ENCODE measurements around the gene PAX5.

The PAX5 gene

DNA sequence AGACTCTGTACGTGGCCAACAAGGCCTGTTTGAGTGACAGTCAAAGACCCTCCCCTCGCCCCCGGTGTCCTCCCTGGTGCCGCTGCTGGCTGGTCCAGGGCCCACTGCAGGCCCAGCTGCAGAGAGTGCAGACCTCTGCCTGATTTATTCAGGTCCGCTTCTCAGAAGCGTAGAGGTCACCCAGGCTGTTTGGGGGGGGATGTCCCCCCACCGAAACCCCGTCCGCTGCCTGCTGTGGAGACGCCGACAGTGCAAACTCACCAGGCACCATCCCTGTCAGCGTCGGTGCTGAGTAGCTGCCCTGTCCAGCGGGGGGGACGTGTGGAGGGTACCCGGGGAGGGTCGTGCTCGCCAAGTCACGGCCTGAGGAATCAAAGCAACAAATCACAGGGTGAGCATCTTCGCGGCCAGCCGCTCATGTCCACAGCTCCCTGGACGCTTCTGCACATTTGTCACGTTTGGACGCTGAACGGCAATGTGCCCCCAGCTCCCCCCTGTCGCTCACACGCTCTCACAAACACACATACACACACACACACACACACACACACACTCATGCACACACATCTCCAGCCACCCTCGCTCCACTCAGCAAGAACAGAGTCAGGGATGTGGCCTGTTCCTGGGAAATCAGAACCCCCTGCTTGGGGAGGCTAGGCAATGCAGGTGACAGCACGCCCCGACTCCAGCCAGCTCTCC lies 152.2 kb downstream of the PAX5 start:
- no peak for TF ChIP-seq CTCF (IDR thresholded peaks at IDR 0.05; ENCODE audit: low read depth, low read length)
- no peaks in the 10 kb centered on the region for H3K9me3 ChIP-seq (ENCODE audit: severe bottlenecking)
- no peak overlapping the region for H3K4me3 ChIP-seq (ENCODE audit: low read depth, low read length)
- H3K27me3 ChIP-seq (ENCODE audit: insufficient read depth, low read depth, severe bottlenecking) = no peaks in the 10 kb centered on the region
- no peak for DNase-seq
- H3K27ac ChIP-seq = peak overlapping the region; percentile 46
- H3K36me3 ChIP-seq = peaks cover 40% of the 10 kb centered on the region

- TF ChIP-seq CTCF (IDR thresholded peaks at IDR 0.05; ENCODE audit: low read depth, low read length) = no peak
- Histone ChIP-seq H3K36me3 (peaks cover 44% of the 10 kb centered on the region), H3K27me3 (ENCODE audit: insufficient read depth, low read depth, severe bottlenecking) (no peaks in the 10 kb centered on the region)
Observed at GRCh38 chr9:36881316-36881715, 152.8 kb downstream of the PAX5 start.

DNA sequence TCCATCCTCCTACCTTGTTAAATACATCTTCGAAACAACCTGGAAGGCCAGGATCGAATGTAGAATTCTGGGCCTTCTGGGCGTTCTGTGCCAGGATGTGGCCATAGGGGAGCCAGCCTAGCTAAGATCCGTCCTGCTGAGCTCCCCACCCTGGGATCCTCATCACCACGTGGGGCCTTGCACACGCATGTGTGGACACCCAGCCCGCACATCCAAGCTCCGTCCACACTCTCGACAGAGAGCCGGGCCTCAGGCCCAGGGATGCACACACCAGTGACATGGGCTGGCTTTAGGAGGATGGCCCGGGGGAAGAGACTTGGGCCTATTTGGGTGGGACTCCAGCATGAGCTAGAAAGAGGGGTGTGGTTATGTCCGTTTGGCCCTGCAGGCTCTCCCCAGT lies 154.0 kb downstream of the PAX5 start:
- Histone ChIP-seq H3K9me3 (ENCODE audit: severe bottlenecking) (peaks cover 4% of the 10 kb centered on the region), H3K4me3 (ENCODE audit: low read depth, low read length) (no peak overlapping the region), H3K36me3 (peaks cover 56% of the 10 kb centered on the region), H3K27me3 (ENCODE audit: insufficient read depth, low read depth, severe bottlenecking) (no peaks in the 10 kb centered on the region), H3K27ac (no peak overlapping the region)
- no peak for TF ChIP-seq CTCF (IDR thresholded peaks at IDR 0.05; ENCODE audit: low read depth, low read length)
- DNase-seq = no peak

More at GRCh38 chr9:36881316-36881715, 152.8 kb downstream of the PAX5 start:
- peak; percentile 53 for DNase-seq
- no peak overlapping the region for H3K4me3 ChIP-seq (ENCODE audit: low read depth, low read length)
- no peaks in the 10 kb centered on the region for H3K9me3 ChIP-seq (ENCODE audit: severe bottlenecking)
- H3K27ac ChIP-seq = peak overlapping the region; percentile 46

DNA sequence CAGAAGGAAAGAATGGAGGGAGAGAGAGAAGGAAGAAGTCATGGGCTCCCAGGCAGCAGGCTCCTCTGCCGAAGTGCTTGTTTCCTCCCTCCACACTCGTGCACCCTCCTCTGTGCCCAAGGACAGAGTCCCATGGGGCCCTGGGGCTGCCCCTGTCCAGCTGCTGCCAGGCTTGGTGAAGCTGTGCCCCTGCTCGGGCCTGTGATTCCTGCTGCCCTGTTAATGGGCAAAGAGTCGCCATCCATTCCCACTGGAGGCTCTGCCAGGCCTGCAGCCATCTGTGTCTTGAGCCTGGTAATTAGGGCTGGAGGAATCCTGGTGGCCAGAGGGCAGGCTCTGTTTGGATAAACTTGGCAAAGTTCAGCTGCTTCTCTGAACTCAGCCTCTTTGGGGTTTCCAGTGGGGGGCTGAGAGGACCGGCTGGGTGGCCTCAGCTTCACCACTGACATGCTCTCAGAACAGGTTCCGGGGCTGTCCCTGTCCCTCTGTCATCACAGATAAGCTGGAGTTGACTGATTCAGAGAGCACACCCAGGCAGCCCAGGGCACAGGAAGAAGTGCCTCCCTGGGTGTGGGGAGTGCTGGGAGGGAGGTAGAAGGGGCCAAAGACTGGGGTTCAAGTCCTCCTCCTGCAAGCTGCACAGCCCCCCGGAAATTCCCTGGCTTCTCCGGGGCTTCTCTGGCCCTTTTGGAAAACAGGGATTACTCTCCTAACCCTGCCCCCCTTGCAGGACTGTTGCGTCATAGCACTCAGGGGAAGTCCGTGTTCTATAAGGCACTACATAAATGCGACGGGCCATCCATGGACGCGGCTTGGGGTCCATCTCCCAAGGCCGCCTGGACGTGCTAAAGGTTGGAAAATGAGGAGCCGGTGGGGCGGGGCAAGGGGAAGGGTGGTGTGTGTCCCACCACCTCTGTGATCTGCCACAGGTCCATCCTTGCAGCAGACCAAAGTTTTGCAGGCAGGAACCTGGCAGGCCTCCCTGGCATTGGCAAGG lies 154.8 kb downstream of the PAX5 start:
- peaks cover 61% of the 10 kb centered on the region for H3K36me3 ChIP-seq
- no peaks in the 10 kb centered on the region for H3K27me3 ChIP-seq (ENCODE audit: insufficient read depth, low read depth, severe bottlenecking)
- no peak for TF ChIP-seq CTCF (IDR thresholded peaks at IDR 0.05; ENCODE audit: low read depth, low read length)
- H3K9me3 ChIP-seq (ENCODE audit: severe bottlenecking) = peaks cover 4% of the 10 kb centered on the region
- no peak overlapping the region for H3K27ac ChIP-seq
- no peak for DNase-seq
- H3K4me3 ChIP-seq (ENCODE audit: low read depth, low read length) = no peak overlapping the region

- Histone ChIP-seq H3K27ac (no peak overlapping the region), H3K27me3 (ENCODE audit: insufficient read depth, low read depth, severe bottlenecking) (no peaks in the 10 kb centered on the region), H3K36me3 (peaks cover 67% of the 10 kb centered on the region), H3K9me3 (ENCODE audit: severe bottlenecking) (peaks cover 4% of the 10 kb centered on the region), H3K4me3 (ENCODE audit: low read depth, low read length) (no peak overlapping the region)
- no peak for TF ChIP-seq CTCF (IDR thresholded peaks at IDR 0.05; ENCODE audit: low read depth, low read length)
- no peak for DNase-seq
Observed at GRCh38 chr9:36877239-36877638, 156.8 kb downstream of the PAX5 start.
